B cell (primary cell): ENCODE results near the gene SUGP2.

Source experiments
- CTCF ChIP-seq: fragments of 200-600 bp; IDR thresholded peaks from one replicate; pipeline ENCODE4 v1.8.0; 2022; ENCODE audit warnings: antibody characterized with exemption, mild to moderate bottlenecking
- EZH2 ChIP-seq: IDR thresholded peaks from 2 replicates; pipeline ENCODE4 v1.6.1; 2012; ENCODE audit warnings: borderline replicate concordance, low read depth, mild to moderate bottlenecking, moderate library complexity, low read length; ENCODE audit not compliant: insufficient read depth, poor library complexity, severe bottlenecking

GRCh38 chr19:18993115-18993514 is 40.2 kb downstream of the SUGP2 start:
- TF ChIP-seq CTCF (no peak), EZH2 (no peak)
